KBM-7 (cell line): ENCODE measurements around the gene LY86.
A peak's percentile ranks its signal among the peaks of the same experiment; 100 is the strongest.

ENCODE experiments used
- DNase-seq: peaks from one replicate; pipeline ENCODE4 v3.0.0-alpha.2; 2015
- in situ Hi-C: fragments of 300-500 bp; cut with MboI; formaldehyde crosslinking; loops from 2 replicates; pipeline ENCODE4 v1.14.3; 2020; ENCODE audit warnings: low sequenced_read_pairs, low pct_unique_long_range_greater_than_20kb, mixed read lengths

LY86 gene

GRCh38 chr6:6688951-6689350 lies 100.4 kb downstream of the LY86 start:
- in situ Hi-C loops, result no loop called here
- no peak for DNase-seq

DNA sequence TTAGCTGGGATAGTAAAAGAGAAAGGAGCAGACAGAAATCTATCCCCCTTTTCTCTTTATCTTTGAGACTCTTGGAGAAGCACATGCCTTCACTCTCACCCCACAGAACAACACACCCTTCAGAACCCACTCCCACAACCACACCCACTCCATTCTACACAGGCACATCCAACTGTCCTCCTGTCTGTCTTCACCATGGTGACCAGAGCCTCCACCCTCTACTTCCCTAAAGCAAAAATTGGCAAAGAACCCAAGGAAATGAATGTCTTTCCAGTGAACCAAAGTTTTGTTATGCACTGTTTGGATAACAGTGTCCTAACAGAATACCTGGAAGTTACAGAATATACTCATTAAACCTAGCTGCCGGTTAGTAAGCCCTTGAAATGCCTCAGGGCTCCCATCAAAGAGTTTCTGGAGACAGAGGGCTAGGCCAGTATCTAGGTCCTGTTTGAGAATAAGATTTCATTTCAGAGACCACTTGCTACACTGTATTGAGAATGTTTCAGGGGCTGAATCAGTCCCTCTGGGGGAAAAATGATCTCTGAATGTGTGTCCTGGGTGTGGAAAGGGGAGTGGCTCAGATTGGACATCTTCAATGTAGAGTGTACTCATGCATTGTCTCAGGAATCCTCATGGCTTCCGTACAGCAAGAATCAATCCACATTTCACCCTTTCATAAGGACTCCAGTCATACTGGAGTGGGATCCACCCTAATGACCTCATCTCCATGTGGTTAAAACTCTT lies 101.1 kb downstream of the LY86 start:
- in situ Hi-C loops, result no loop called here
- DNase-seq, result peak; percentile 64

GRCh38 chr6:6690144-6690483 lies 101.6 kb downstream of the LY86 start:
- in situ Hi-C loops, result no loop called here

GRCh38 chr6:6694368-6694780 lies 105.9 kb downstream of the LY86 start:
- peak; percentile 82 for DNase-seq
- in situ Hi-C loops, result no loop called here

More at GRCh38 chr6:6690144-6690483, 101.6 kb downstream of the LY86 start:
- DNase-seq, result no peak

DNA sequence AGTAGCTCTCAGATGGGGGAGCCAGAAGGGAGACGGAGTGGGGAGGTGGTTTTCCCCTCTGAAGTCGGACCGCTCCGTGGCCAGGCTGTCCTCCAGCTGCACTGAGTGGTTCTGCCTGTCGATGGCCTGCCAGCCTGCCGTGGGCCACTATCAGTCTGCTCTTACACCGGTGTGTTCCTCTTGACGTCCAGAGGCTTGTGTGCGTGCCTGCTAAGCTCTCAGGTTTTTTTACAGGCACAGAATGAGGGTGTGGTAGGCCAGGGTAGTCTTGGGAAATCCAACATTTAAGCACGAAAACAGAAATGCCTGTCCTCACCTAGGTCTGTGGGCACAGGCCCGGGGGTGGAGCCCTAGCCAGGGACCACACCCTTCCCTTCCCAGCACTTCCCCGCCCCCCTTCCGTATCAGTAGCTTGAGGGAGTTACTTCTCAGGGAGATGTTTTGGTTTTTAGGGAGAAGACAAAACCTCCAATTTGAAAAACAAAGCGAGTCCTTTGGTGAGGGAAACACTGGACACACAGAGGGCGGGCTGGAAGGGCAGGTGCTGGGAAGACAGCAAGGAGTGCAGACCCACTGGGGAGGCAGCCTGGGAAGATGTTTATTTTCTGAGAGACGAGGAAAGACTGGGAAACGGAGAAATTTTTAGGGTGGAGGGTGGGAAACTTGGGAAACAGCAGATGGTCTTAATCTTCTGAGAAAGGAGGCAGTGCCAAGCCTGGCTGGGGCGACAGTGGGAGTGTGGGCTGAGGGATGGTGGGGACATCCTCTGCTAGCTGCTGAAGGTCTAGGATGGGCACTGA lies 106.5 kb downstream of the LY86 start:
- DNase-seq, result peak; percentile 85
- in situ Hi-C loops, result no loop called here

DNA sequence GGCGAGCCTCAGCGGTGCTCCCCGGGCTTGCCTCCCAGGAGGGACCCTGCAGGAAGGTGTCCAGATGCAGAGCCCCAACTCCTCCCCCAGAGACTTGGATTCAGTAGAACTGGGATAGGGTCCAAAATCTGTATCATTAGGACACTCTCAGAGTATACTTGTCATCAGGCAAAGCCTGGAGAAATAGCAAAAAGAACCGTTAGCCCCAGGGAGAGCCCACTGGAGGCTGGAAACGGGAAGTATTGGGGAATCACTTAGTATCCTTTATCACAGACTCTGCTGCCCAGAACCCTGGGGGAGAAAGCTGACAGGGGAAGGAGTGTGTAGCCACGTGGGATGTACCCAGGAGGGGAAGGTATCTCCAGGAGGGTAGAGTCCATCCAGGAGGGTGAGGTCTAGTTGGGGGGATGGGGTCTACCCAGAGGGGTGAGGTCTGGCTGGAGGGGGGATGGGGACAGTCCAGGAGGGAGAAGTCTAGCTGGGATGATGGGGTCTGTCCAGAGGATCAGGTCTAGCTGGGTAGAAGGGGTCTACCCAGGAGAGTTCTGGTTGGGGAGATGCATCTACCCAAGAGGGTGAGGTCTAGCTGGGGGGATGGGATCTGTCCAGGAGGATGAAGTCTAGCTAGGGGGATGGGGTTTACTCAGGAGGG lies 107.2 kb downstream of the LY86 start:
- in situ Hi-C loops, result no loop called here

DNA sequence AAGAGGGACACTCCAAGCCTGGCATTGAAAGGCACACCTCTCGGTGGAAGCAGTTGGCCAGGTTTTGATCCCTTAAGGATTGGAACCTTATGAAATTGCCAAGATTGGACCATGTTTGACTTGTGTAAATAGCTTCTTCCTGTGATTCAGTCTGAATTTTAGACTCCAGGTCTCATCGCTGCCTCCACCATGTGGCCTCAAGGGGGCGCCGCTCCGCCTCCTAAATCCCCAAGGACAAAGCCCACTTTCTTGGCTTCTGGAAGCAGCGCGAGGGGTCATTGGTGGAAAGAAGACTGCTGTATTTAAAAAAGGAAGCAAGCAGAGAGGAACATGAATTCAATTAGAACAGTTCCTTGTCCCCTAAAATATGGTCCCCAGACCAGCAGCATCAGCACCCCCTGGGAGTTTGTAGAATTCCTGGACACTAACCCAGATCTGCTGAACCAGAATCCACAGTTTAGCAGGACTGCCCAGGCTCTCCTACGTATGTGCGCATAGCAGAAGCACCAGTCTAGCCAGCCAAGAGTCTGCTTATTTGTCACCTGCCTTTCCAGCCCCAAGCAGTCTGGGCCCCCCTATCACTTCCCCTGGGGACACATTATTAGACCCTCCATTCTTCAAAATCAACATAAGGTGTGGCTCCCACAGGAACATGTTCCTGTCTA lies 108.5 kb downstream of the LY86 start:
- peak; percentile 95 for DNase-seq
- in situ Hi-C loops, result no loop called here

More for the DNA sequence above, 107.2 kb downstream of the LY86 start:
- DNase-seq, result no peak

DNA sequence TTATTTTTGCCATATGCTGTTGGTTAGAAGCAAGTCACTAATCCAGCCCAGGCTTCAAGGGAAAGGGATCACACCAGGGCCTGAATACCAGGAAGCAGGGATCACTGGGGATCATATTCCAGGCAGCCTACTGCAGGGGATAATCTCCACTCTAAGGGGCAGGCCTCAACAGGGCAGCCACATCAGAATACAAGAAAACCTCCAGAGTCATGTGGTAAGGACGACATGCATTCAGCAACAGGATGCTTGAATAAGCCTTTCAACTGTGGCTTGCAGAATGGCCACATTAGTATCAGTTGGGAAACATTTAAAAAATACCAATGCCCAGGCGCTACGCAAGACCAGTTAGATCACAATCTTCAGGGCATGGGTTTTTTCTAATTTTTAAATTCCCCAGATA lies 109.1 kb downstream of the LY86 start:
- in situ Hi-C loops, result no loop called here
- no peak for DNase-seq

- DNase-seq, result peak; percentile 68
- in situ Hi-C loops, result no loop called here
Observed at GRCh38 chr6:6699741-6700367, 111.3 kb downstream of the LY86 start.

- no peak for DNase-seq
- in situ Hi-C loops, result no loop called here
Observed at GRCh38 chr6:6700407-6701270, 112.1 kb downstream of the LY86 start.

GRCh38 chr6:6701864-6702263 lies 113.3 kb downstream of the LY86 start:
- in situ Hi-C loops, result no loop called here
- DNase-seq, result peak; percentile 70

GRCh38 chr6:6703699-6704098 lies 115.2 kb downstream of the LY86 start:
- in situ Hi-C loops, result no loop called here
- DNase-seq, result no peak
